ENCODE results near the gene STN1. TPM values are rescaled to one million over a fixed set of nuclear protein-coding genes. Genes with fewer than 3 reads are reported as not detected.

STN1 gene
- total RNA-seq, 1 donor from 2014 or later, result 57.1 TPM

- no peak for DNase-seq
- no peak for TF ChIP-seq CTCF (IDR thresholded peaks at IDR 0.05; ENCODE audit: partially characterized antibody, unreplicated experiment)
- peaks cover 19% of the 10 kb centered on the region for H3K27me3 Mint-ChIP-seq (ENCODE audit: unreplicated experiment)
- peak overlapping the region; percentile 58 for H3K4me3 Mint-ChIP-seq (ENCODE audit: unreplicated experiment)
- H3K9me3 Mint-ChIP-seq (ENCODE audit: unreplicated experiment), result peaks cover 29% of the 10 kb centered on the region
- peaks cover 66% of the 10 kb centered on the region for H3K4me1 Mint-ChIP-seq (ENCODE audit: low read depth, unreplicated experiment)
- H3K36me3 Mint-ChIP-seq (ENCODE audit: unreplicated experiment), result no peaks in the 10 kb centered on the region
- peak overlapping the region; percentile 98 for H3K27ac Mint-ChIP-seq (ENCODE audit: unreplicated experiment)
These were observed 12.9 kb upstream of the STN1 start for GRCh38 chr10:103930881-103931280.

GRCh38 chr10:103930449-103930848 is 12.5 kb upstream of the STN1 start:
- no peak for TF ChIP-seq CTCF (IDR thresholded peaks at IDR 0.05; ENCODE audit: partially characterized antibody, unreplicated experiment)
- H3K9me3 Mint-ChIP-seq (ENCODE audit: unreplicated experiment), result peaks cover 29% of the 10 kb centered on the region
- H3K27ac Mint-ChIP-seq (ENCODE audit: unreplicated experiment), result peak overlapping the region; percentile 98
- peak overlapping the region; percentile 69 for H3K4me3 Mint-ChIP-seq (ENCODE audit: unreplicated experiment)
- peaks cover 19% of the 10 kb centered on the region for H3K27me3 Mint-ChIP-seq (ENCODE audit: unreplicated experiment)
- peaks cover 70% of the 10 kb centered on the region for H3K4me1 Mint-ChIP-seq (ENCODE audit: low read depth, unreplicated experiment)
- DNase-seq, result no peak
- no peaks in the 10 kb centered on the region for H3K36me3 Mint-ChIP-seq (ENCODE audit: unreplicated experiment)

DNA sequence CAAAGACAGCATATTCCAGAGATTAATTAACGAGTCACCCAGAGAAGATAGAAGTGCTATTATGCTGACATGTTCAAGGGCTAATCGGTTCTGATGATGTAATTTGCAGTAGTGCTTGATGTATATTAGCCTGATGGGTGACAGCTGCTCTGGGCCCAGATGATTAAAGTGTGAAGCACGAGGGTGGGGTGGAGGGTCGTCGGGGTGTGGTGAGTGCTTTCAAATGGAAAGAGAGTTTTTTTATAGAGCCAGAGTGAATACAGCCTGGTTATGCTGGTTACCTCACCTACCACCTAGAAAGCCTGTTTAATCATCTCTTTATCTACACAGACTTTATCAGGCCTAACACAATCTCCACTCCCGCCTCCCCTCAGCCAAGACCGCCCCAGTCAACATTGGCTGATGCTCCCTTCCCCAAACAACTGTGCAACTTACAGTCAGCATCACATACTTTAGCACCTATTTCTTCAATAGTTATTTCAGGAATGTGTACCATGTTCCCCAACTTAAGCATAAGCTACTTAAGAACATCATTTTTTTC is 11.5 kb upstream of the STN1 start:
- DNase-seq, result peak; percentile 69
- TF ChIP-seq CTCF (IDR thresholded peaks at IDR 0.05; ENCODE audit: partially characterized antibody, unreplicated experiment), result no peak
- peaks cover 70% of the 10 kb centered on the region for H3K4me1 Mint-ChIP-seq (ENCODE audit: low read depth, unreplicated experiment)
- H3K9me3 Mint-ChIP-seq (ENCODE audit: unreplicated experiment), result peaks cover 29% of the 10 kb centered on the region
- peak overlapping the region; percentile 99 for H3K27ac Mint-ChIP-seq (ENCODE audit: unreplicated experiment)
- no peaks in the 10 kb centered on the region for H3K36me3 Mint-ChIP-seq (ENCODE audit: unreplicated experiment)
- peak overlapping the region; percentile 78 for H3K4me3 Mint-ChIP-seq (ENCODE audit: unreplicated experiment)
- peaks cover 19% of the 10 kb centered on the region for H3K27me3 Mint-ChIP-seq (ENCODE audit: unreplicated experiment)

- DNase-seq, result no peak
- Mint-ChIP-seq H3K27ac (ENCODE audit: unreplicated experiment) (peak overlapping the region; percentile 99), H3K9me3 (ENCODE audit: unreplicated experiment) (peaks cover 29% of the 10 kb centered on the region), H3K27me3 (ENCODE audit: unreplicated experiment) (peaks cover 19% of the 10 kb centered on the region), H3K36me3 (ENCODE audit: unreplicated experiment) (no peaks in the 10 kb centered on the region), H3K4me3 (ENCODE audit: unreplicated experiment) (peak overlapping the region; percentile 78), H3K4me1 (ENCODE audit: low read depth, unreplicated experiment) (peaks cover 69% of the 10 kb centered on the region)
- no peak for TF ChIP-seq CTCF (IDR thresholded peaks at IDR 0.05; ENCODE audit: partially characterized antibody, unreplicated experiment)
These were observed 10.8 kb upstream of the STN1 start for GRCh38 chr10:103928784-103929183.

DNA sequence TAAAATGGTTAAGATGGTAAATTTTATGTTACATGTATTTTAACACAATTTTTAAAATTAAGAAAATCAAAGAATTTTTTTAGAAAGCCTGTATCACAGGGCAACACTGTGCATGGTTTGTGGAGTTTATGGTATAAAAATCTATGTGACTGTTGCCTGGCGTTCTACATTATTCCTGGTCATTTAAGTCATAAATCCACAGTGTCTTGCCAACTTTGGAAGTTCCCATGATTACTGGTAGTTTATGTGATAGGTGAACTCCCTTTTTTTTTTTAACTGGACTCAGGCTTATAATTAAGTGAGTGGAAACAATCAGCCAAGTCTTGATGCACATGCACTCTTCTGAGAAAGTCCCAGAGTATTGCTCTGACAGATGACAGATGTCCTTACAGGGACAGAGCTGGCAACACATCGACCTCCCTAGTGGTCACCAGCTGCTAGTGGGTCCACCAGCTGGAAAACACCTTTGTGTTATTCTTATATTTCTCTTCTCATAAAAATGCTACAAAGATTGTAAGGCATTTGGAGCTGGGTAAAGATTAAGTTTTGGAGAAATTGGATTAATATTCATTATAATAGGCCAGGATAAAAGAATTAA is 8.8 kb upstream of the STN1 start:
- TF ChIP-seq CTCF (IDR thresholded peaks at IDR 0.05; ENCODE audit: partially characterized antibody, unreplicated experiment), result peak; percentile 31
- H3K9me3 Mint-ChIP-seq (ENCODE audit: unreplicated experiment), result peaks cover 19% of the 10 kb centered on the region

More for the DNA sequence above, 8.8 kb upstream of the STN1 start:
- peak overlapping the region; percentile 99 for H3K27ac Mint-ChIP-seq (ENCODE audit: unreplicated experiment)
- peak overlapping the region; percentile 80 for H3K4me3 Mint-ChIP-seq (ENCODE audit: unreplicated experiment)
- peak; percentile 49 for DNase-seq
- H3K4me1 Mint-ChIP-seq (ENCODE audit: low read depth, unreplicated experiment), result peaks cover 52% of the 10 kb centered on the region
- no peaks in the 10 kb centered on the region for H3K36me3 Mint-ChIP-seq (ENCODE audit: unreplicated experiment)
- peaks cover 11% of the 10 kb centered on the region for H3K27me3 Mint-ChIP-seq (ENCODE audit: unreplicated experiment)

Measured in glutamatergic neuron (in vitro differentiated cells).